GM23248 (cell line): ENCODE measurements around the gene NHS.

ENCODE experiments used
- EZH2 ChIP-seq: fragments of 200-600 bp; sonication (generic); IDR thresholded peaks from 2 replicates; pipeline ENCODE4 v1.6.1; 2018; ENCODE audit warnings: antibody characterized with exemption, mild to moderate bottlenecking; ENCODE audit not compliant: insufficient read depth, poor library complexity, severe bottlenecking
- EZH2phosphoT487 ChIP-seq: fragments of 200-600 bp; sonication (generic); IDR thresholded peaks from 2 replicates; pipeline ENCODE4 v1.6.1; 2018; ENCODE audit warnings: antibody characterized with exemption, moderate library complexity, mild to moderate bottlenecking, low read depth; ENCODE audit not compliant: insufficient read depth

DNA sequence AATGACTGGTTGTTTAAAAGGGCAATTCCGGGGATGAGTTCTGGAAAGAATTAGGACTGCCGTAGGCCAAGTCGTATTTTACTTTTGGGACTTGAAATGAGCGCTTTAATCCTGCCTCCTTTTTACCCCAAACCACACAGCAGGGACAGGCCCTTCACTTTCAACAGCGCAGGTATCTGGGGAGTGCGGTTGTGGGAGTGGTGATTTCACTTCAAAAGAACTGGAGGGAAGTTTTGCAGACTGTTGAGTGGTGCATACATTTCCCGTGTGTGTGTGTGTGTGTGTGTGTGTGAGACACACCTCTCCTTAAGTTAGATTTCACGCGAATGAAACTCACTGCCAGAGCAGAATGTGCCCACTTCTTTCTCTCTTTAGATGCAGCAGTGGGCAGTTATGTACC is 2.8 kb downstream of the NHS start:
- TF ChIP-seq EZH2: no peak
- no peak for TF ChIP-seq EZH2phosphoT487
